ENCODE data around the gene CDH8. TPM values are rescaled to one million over a fixed set of nuclear protein-coding genes. Genes with fewer than 3 reads are reported as not detected.

Gene CDH8
- total RNA-seq, 4 donors from 2014 or later, result 0.13 to 0.57 (median 0.24) TPM

DNA sequence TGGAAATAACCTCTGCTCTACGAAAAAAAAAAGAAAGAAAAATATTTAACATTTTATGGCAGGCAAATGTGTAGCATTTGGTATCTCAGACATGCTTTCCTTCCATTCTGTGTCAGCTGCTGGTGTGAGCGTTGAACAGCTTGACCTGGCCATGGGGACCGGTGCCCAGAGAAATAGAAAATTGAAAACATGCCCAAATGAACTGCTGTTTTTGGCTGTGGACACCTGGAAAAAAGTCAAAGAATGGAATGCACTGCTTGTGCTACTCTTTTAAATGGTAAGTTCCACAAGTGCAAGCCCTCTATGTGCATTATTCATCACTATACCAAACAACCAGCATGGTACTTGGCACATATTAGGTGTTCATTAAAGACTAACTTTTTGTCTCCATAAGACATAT, 127.2 kb downstream of the CDH8 start:
- TF ChIP-seq CTCF (IDR thresholded peaks at IDR 0.05), result no peak
- TF ChIP-seq POLR2A (IDR thresholded peaks at IDR 0.05), result no peak
- no peak for DNase-seq (ENCODE audit: low spot score in 2 of 2)
- no peak overlapping the region for H3K4me3 ChIP-seq (ENCODE audit: low read depth, poor library complexity, severe bottlenecking)
- 43 to 49% methylated on average over 3 of the region's 3 CpGs for WGBS, 2 donors
- intact Hi-C loops (cut with DNase I; ENCODE audit: low total_unique reads), result no loop called here

DNA sequence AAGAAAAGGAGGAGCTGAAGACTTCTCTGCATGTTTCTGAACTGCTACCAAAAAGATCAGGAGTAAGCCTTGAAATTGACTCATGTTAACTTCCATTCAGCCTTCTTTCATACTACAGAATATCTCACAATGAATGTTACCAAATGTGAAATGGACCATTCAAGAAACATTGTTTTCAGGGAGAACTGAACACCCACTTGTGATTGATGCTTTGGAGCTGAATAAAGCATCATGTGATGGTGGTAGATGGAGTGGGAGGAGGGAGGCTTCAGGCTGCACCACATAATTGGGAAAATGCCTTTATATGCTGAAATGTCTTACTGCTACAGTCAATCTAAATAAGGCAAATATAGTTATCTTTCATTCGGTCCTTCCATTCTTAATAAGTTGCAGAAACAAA, 127.8 kb downstream of the CDH8 start:
- no peak for DNase-seq (ENCODE audit: low spot score in 2 of 2)
- 75 to 85% methylated on average over 1 of the region's 1 CpG for WGBS, 2 donors
- intact Hi-C loops (cut with DNase I; ENCODE audit: low total_unique reads), result no loop called here
- no peak for TF ChIP-seq CTCF (IDR thresholded peaks at IDR 0.05)
- no peak for TF ChIP-seq POLR2A (IDR thresholded peaks at IDR 0.05)
- H3K4me3 ChIP-seq (ENCODE audit: low read depth, poor library complexity, severe bottlenecking), result no peak overlapping the region

DNA sequence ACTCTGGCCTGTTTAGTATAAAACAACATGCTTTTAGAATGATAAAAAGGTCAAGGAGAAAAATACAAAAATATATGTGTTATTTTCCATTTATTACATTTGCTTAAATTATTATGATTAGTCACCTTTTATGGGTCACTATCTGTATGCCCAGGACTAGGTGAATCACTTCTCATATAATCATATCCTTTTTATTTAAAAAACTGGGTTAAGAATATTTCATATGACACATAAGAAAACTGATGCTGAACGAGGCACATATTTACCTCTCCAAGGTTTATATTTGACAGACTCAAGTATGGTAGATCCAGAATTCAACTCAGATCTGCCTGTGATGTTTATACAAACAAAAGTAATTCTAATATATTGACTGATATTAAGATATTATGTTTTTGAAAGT, 134.5 kb downstream of the CDH8 start:
- WGBS, 2 donors, result 79 to 93% methylated on average over 1 of the region's 1 CpG
- intact Hi-C loops (cut with DNase I; ENCODE audit: low total_unique reads), result no loop called here
- TF ChIP-seq CTCF (IDR thresholded peaks at IDR 0.05), result no peak
- no peak for TF ChIP-seq POLR2A (IDR thresholded peaks at IDR 0.05)
- DNase-seq (ENCODE audit: low spot score in 2 of 2), result no peak
- no peak overlapping the region for H3K4me3 ChIP-seq (ENCODE audit: low read depth, poor library complexity, severe bottlenecking)

- 78 to 82% methylated on average over 1 of the region's 1 CpG for WGBS, 2 donors
- no peak for TF ChIP-seq CTCF (IDR thresholded peaks at IDR 0.05)
- no peak for TF ChIP-seq POLR2A (IDR thresholded peaks at IDR 0.05)
- H3K4me3 ChIP-seq (ENCODE audit: low read depth, poor library complexity, severe bottlenecking), result no peak overlapping the region
- DNase-seq (ENCODE audit: low spot score in 2 of 2), result no peak
- intact Hi-C loops (cut with DNase I; ENCODE audit: low total_unique reads), result no loop called here
These were observed 135.8 kb downstream of the CDH8 start for GRCh38 chr16:61900482-61900881.

GRCh38 chr16:61897657-61898056, 138.6 kb downstream of the CDH8 start:
- TF ChIP-seq CTCF (IDR thresholded peaks at IDR 0.05) (no peak), POLR2A (IDR thresholded peaks at IDR 0.05) (no peak)
- intact Hi-C loops (cut with DNase I; ENCODE audit: low total_unique reads), result no loop called here
- no peak overlapping the region for H3K4me3 ChIP-seq (ENCODE audit: low read depth, poor library complexity, severe bottlenecking)
- DNase-seq (ENCODE audit: low spot score in 2 of 2), result no peak
- 88 to 89% methylated on average over 3 of the region's 3 CpGs for WGBS, 2 donors

- no peak overlapping the region for H3K4me3 ChIP-seq (ENCODE audit: low read depth, poor library complexity, severe bottlenecking)
- 51 to 66% methylated on average over 2 of the region's 2 CpGs for WGBS, 2 donors
- TF ChIP-seq POLR2A (IDR thresholded peaks at IDR 0.05) (no peak), CTCF (IDR thresholded peaks at IDR 0.05) (no peak)
- intact Hi-C loops (cut with DNase I; ENCODE audit: low total_unique reads), result no loop called here
- DNase-seq (ENCODE audit: low spot score in 2 of 2), result no peak
These were observed 143.7 kb downstream of the CDH8 start for GRCh38 chr16:61892531-61892930.
